ENCODE results near the gene SPNS1.
"Not testable (repeated sequence)": the region's sequence is repeated elsewhere in the genome, so short reads cannot be mapped to it uniquely, and the experiment has no call there.

GRCh38 chr16:28980330-28980729 lies 5.8 kb downstream of the SPNS1 start:
- not testable (repeated sequence) for TF ChIP-seq FOXA1 (IDR thresholded peaks at IDR 0.05); CTCF (IDR thresholded peaks at IDR 0.05; ENCODE audit: low read depth, low read length, missing input control); REST (IDR thresholded peaks at IDR 0.05); NR2F2 (IDR thresholded peaks at IDR 0.05); GABPA (IDR thresholded peaks at IDR 0.05 in 1 of 2, conservative IDR thresholded peaks at IDR 0.05 in 1 of 2)

Data from liver (tissue), 3 donors.